ENCODE results near the gene KCNMB1.
A peak's percentile ranks its signal among the peaks of the same experiment; 100 is the strongest.

The KCNMB1 gene

DNA sequence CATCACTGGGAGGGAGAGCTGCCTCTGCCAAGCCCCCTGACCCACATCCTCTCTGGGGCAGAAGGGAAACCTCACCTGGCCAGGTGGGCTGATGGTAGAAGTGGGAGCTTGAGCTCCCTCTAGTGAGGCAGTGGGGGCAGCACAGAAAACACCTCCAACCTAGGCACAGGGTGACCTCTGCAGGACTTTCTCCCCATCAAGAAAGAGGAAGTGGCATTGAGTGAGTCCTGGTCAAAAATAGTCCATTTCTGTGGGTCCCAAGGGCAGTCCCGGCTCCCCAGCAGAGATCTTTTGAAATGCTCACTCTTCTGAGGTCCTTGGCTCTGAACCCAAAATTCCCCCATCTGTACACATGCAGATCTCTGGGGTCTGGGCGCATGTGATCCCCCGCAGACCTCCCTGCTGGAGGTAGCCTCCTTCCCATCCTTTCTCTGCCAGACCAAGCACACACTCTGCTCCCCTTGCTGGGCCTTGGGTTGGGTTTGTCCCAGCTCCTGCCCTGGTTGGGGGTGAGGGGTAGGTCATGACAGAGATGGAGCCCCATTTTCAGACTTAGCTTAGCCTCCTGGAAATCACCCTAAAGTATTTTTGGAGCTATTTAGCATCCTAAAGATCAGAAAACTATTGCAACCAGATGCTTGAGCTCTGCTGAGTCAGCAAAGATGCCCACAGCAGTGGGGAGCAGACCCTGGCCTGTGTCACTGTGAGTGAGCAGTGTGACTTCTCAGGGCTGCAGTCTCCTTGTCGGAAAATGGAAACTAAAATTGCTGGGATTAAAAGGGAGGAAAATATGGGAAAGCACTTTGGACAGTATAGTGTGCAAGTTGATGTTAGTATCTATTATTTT lies 50.0 kb downstream of the KCNMB1 start:
- DNase-seq, result peak; percentile 30 to 33

- DNase-seq, result no peak
Observed at GRCh38 chr5:170338291-170338690, 50.9 kb downstream of the KCNMB1 start.

GRCh38 chr5:170337045-170337733 lies 52.0 kb downstream of the KCNMB1 start:
- DNase-seq, result peak; percentile 9 to 15

- DNase-seq, result no peak
Observed at GRCh38 chr5:170336065-170336464, 53.1 kb downstream of the KCNMB1 start.

DNA sequence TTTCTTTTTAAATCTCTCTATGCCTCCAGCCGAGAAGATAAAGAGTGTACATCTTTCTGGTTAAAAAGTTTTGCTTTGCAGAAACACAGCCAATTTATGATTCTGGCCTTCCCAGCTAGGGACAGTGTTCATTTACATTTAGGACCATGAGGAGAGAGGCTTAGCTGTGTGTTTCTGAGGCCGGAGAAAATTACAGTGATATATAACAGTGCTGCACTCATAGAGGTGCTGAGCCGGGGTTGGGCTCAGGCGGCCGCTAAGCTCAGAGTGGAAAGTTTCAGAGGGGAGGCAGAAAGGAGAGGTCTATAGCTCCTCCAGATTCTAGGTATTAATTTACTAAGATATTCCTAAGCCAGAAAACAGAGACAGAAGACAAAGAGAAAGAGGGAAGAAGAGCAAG lies 54.5 kb downstream of the KCNMB1 start:
- no peak for DNase-seq

- DNase-seq, result peak; percentile 83 to 91
Observed at GRCh38 chr5:170333161-170333910, 55.8 kb downstream of the KCNMB1 start.

GRCh38 chr5:170332058-170332457 lies 57.1 kb downstream of the KCNMB1 start:
- DNase-seq, result no peak

GRCh38 chr5:170330568-170331054 lies 58.6 kb downstream of the KCNMB1 start:
- DNase-seq, result peak; percentile 91 to 95

DNA sequence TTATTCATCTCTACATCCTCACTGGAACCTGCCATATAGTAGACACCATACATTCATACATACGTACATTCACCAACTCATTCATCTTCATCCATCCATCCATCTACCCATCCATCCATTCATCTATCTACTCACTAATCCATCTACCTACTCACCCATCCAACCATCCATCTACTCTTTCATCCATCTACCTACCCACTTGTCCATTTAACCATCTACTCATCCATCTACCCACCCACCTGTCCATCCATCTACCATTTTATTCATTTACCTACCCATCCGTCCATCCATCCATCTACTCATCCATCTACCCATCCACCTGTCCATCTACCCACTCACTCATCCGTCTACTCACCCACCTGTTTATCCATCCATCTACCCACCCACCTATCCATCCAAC lies 59.6 kb downstream of the KCNMB1 start:
- DNase-seq, result no peak

- DNase-seq, result peak; percentile 9 to 16
Observed at GRCh38 chr5:170327829-170328228, 61.3 kb downstream of the KCNMB1 start.

GRCh38 chr5:170327168-170327567 lies 62.0 kb downstream of the KCNMB1 start:
- no peak for DNase-seq

Measured in Kasumi-1 (cell line).